Measurements from ENCODE around the gene DPP8. TPM values are rescaled to one million over a fixed set of nuclear protein-coding genes. Genes with fewer than 3 reads are reported as not detected.

Gene DPP8
- total RNA-seq, 1 experiment from 2014 or later = 29.6 TPM

DNA sequence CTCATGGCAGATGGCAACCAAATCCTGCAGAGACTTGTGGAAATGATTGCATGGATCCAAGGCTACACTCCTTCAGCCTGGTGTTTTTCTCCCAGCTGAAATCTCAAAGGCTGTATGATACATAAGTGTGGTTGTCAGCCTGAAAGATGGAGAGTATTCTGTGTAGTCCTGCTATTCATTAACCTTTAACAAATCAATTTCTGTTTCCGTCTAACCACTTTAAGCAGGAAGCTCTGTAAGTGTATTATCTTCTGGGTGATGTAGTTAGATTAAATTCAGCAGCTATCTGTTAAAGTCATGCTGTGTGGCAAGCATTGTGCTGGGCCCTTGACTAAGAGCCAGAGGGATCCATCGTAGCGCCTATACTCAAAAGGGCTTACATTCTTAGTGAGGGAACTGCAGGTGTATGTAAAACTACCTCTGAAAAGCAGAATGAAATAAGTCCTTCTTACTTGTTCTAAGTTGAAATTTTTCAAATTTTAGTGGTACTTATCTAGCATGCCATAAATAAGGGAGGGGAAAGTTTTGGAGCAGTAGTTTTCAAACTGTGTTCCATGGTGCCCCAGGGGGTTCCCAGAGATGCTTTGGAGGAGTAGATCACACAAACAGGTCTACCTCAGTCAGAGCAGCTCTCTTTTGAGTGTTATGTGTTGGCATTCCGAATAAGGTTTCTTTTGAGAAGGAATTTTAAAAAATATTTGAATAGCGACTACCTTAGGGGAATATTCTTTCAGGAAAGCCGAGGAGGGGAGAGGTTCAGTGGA lies 41.7 kb upstream of the DPP8 start:
- CTCF ChIA-PET = no interaction called here
- Histone ChIP-seq H3K4me1 (ENCODE audit: insufficient read depth, low read length, poor library complexity, severe bottlenecking) (no peaks in the 10 kb centered on the region), H3K9me3 (ENCODE audit: low read depth, low read length, poor library complexity, severe bottlenecking) (no peaks in the 10 kb centered on the region), H3K36me3 (ENCODE audit: insufficient read depth, low read length, poor library complexity, severe bottlenecking) (peaks cover 73% of the 10 kb centered on the region), H3K27ac (ENCODE audit: low read depth, low read length, poor library complexity, severe bottlenecking) (no peak overlapping the region), H3K27me3 (replicated peaks; ENCODE audit: insufficient read depth, low read depth, low read length, poor library complexity) (no peaks in the 10 kb centered on the region), H3K4me3 (ENCODE audit: low read depth, low read length, poor library complexity, severe bottlenecking) (no peak overlapping the region)
- no TSS peak for BruUV-seq (replicated peaks)
- POLR2A ChIA-PET (ENCODE audit: low non-redundant PET) = no interaction called here
- DNase-seq (ENCODE audit: low spot score) = peak; percentile 31
- TF ChIP-seq EZH2 (IDR thresholded peaks at IDR 0.05; ENCODE audit: borderline replicate concordance, low read depth, low read length, poor library complexity, severe bottlenecking) = no peak
- TF ChIP-seq, protein P1, sequence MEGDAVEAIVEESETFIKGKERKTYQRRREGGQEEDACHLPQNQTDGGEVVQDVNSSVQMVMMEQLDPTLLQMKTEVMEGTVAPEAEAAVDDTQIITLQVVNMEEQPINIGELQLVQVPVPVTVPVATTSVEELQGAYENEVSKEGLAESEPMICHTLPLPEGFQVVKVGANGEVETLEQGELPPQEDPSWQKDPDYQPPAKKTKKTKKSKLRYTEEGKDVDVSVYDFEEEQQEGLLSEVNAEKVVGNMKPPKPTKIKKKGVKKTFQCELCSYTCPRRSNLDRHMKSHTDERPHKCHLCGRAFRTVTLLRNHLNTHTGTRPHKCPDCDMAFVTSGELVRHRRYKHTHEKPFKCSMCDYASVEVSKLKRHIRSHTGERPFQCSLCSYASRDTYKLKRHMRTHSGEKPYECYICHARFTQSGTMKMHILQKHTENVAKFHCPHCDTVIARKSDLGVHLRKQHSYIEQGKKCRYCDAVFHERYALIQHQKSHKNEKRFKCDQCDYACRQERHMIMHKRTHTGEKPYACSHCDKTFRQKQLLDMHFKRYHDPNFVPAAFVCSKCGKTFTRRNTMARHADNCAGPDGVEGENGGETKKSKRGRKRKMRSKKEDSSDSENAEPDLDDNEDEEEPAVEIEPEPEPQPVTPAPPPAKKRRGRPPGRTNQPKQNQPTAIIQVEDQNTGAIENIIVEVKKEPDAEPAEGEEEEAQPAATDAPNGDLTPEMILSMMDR (conservative IDR thresholded peaks at IDR 0.05; ENCODE audit: low read depth, low read length) = no peak
- intact Hi-C loops (cut with micrococcal nuclease; ENCODE audit: unreplicated experiment) = no loop called here

DNA sequence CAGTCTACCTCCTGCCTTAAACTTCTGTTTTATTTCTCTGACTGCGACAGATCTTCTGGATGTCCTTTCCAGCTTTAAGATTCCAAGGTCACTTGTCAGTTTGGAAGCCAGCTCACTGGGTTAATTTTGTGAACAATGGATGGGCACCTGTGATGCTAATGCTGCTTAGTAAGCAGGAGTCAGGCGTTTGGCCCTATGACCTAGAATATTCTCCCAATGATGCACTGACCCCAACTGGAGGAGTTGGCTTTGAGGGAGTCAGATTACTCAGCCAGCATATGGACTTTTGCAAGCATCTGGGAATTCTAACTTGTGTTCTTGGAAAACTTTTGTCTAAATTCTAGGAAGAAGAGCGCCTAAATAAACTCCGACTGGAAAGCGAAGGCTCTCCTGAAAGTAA lies 40.8 kb upstream of the DPP8 start:
- no peaks in the 10 kb centered on the region for H3K27me3 ChIP-seq (replicated peaks; ENCODE audit: insufficient read depth, low read depth, low read length, poor library complexity)
- H3K27ac ChIP-seq (ENCODE audit: low read depth, low read length, poor library complexity, severe bottlenecking) = no peak overlapping the region
- no peak overlapping the region for H3K4me3 ChIP-seq (ENCODE audit: low read depth, low read length, poor library complexity, severe bottlenecking)
- TF ChIP-seq EZH2 (IDR thresholded peaks at IDR 0.05; ENCODE audit: borderline replicate concordance, low read depth, low read length, poor library complexity, severe bottlenecking) = no peak
- TF ChIP-seq, protein P1 (conservative IDR thresholded peaks at IDR 0.05; ENCODE audit: low read depth, low read length) = no peak
- intact Hi-C loops (cut with micrococcal nuclease; ENCODE audit: unreplicated experiment) = no loop called here
- H3K9me3 ChIP-seq (ENCODE audit: low read depth, low read length, poor library complexity, severe bottlenecking) = no peaks in the 10 kb centered on the region
- BruUV-seq (replicated peaks) = no TSS peak
- CTCF ChIA-PET = no interaction called here
- H3K4me1 ChIP-seq (ENCODE audit: insufficient read depth, low read length, poor library complexity, severe bottlenecking) = no peaks in the 10 kb centered on the region
- DNase-seq (ENCODE audit: low spot score) = no peak
- peaks cover 73% of the 10 kb centered on the region for H3K36me3 ChIP-seq (ENCODE audit: insufficient read depth, low read length, poor library complexity, severe bottlenecking)
- POLR2A ChIA-PET (ENCODE audit: low non-redundant PET) = no interaction called here

DNA sequence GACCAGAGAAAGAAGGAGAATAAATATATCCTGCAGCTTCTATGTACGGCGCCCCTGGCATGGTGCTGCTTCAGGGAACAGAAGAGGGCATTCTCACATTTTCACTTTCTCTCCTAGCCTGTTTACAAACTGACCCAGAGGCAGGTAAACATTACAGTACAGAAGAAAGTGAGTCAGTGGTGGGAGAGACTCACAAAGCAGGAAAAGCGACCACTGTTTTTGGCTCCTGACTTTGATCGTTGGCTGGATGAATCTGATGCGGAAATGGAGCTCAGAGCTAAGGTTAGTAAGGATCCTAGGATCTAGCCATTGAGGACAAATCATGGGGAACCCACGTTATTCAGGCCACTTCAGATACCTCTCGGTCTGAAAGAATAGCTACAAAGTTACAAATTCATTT lies 39.1 kb upstream of the DPP8 start:
- H3K27me3 ChIP-seq (replicated peaks; ENCODE audit: insufficient read depth, low read depth, low read length, poor library complexity) = no peaks in the 10 kb centered on the region
- ChIA-PET POLR2A (ENCODE audit: low non-redundant PET) (no interaction called here), CTCF (no interaction called here)
- H3K9me3 ChIP-seq (ENCODE audit: low read depth, low read length, poor library complexity, severe bottlenecking) = no peaks in the 10 kb centered on the region
- peaks cover 59% of the 10 kb centered on the region for H3K36me3 ChIP-seq (ENCODE audit: insufficient read depth, low read length, poor library complexity, severe bottlenecking)
- intact Hi-C loops (cut with micrococcal nuclease; ENCODE audit: unreplicated experiment) = no loop called here
- H3K27ac ChIP-seq (ENCODE audit: low read depth, low read length, poor library complexity, severe bottlenecking) = no peak overlapping the region
- DNase-seq (ENCODE audit: low spot score) = no peak
- TF ChIP-seq EZH2 (IDR thresholded peaks at IDR 0.05; ENCODE audit: borderline replicate concordance, low read depth, low read length, poor library complexity, severe bottlenecking) = no peak
- TF ChIP-seq, protein P1 (conservative IDR thresholded peaks at IDR 0.05; ENCODE audit: low read depth, low read length) = no peak
- H3K4me1 ChIP-seq (ENCODE audit: insufficient read depth, low read length, poor library complexity, severe bottlenecking) = no peaks in the 10 kb centered on the region
- H3K4me3 ChIP-seq (ENCODE audit: low read depth, low read length, poor library complexity, severe bottlenecking) = no peak overlapping the region
- no TSS peak for BruUV-seq (replicated peaks)
